SU-DHL-6 (cell line): ENCODE results near the gene C10orf105.

ENCODE experiments used
- H2AFZ ChIP-seq: fragments of 200-600 bp; sonication (generic); 2 replicates; pipeline ENCODE4 v1.6.1; 2014; ENCODE audit warnings: low read depth, mild to moderate bottlenecking, moderate library complexity, mixed read lengths, antibody characterized with exemption, low read length; ENCODE audit not compliant: severe bottlenecking
- H3F3A ChIP-seq: fragments of 200-600 bp; shearing (Covaris generic); 2 replicates; pipeline ENCODE4 v1.6.0; 2016; ENCODE audit warnings: antibody characterized with exemption, mild to moderate bottlenecking; ENCODE audit not compliant: insufficient read depth
- H3K27ac ChIP-seq: fragments of 200-600 bp; sonication (generic); 2 replicates; pipeline ENCODE4 v1.5.1; 2016; ENCODE audit warnings: low read depth, mild to moderate bottlenecking, low read length, moderate library complexity, mixed read lengths
- H3K27me3 ChIP-seq: fragments of 200-600 bp; sonication (generic), shearing (Covaris generic); 2 replicates; pipeline ENCODE4 v1.6.0; 2014; ENCODE audit warnings: mild to moderate bottlenecking, low read length
- H3K36me3 ChIP-seq: fragments of 200-600 bp; sonication (generic); 2 replicates; pipeline ENCODE4 v1.6.1; 2014; ENCODE audit warnings: mild to moderate bottlenecking, low read length, mixed read lengths
- H3K4me2 ChIP-seq: fragments of 300-600, 200-600 bp; shearing (Covaris generic), sonication (generic); 2 replicates; pipeline ENCODE4 v1.6.0; 2014; ENCODE audit warnings: low read length, low read depth, mild to moderate bottlenecking; ENCODE audit not compliant: poor library complexity, severe bottlenecking
- H3K4me3 ChIP-seq: fragments of 200-600 bp; sonication (generic); 2 replicates; pipeline ENCODE4 v1.5.1; 2014; ENCODE audit warnings: antibody characterized with exemption, low read length, mild to moderate bottlenecking, mixed read lengths; ENCODE audit not compliant: insufficient read depth, poor library complexity, severe bottlenecking
- H3K79me2 ChIP-seq: fragments of 200-600 bp; sonication (generic); 2 replicates; pipeline ENCODE4 v1.6.1; 2014; ENCODE audit warnings: mild to moderate bottlenecking, low read length, moderate library complexity; ENCODE audit not compliant: insufficient read depth
- H3K9ac ChIP-seq: fragments of 200-600 bp; sonication (generic); 2 replicates; pipeline ENCODE4 v1.7.0; 2014; ENCODE audit warnings: mild to moderate bottlenecking, low read length
- H3K9me2 ChIP-seq: fragments of 200-600 bp; sonication (generic); replicated peaks from 2 replicates; pipeline ENCODE4 v1.6.1; 2014; ENCODE audit warnings: low read length; ENCODE audit not compliant: insufficient read depth
- H3K9me3 ChIP-seq: fragments of 200-600 bp; sonication (generic); 2 replicates; pipeline ENCODE4 v1.6.1; 2014; ENCODE audit warnings: low read length, mixed read lengths; ENCODE audit not compliant: insufficient read depth
- H4K20me1 ChIP-seq: fragments of 200-600 bp; sonication (generic); 2 replicates; pipeline ENCODE4 v1.6.1; 2014; ENCODE audit warnings: low read depth, mild to moderate bottlenecking, antibody characterized with exemption, low read length, moderate library complexity, mixed read lengths
- EZH2phosphoT487 ChIP-seq: fragments of 200-600 bp; sonication (generic), shearing (Covaris generic); conservative IDR thresholded peaks from 2 replicates; pipeline ENCODE4 v1.6.1; 2018; ENCODE audit warnings: mild to moderate bottlenecking, antibody characterized with exemption, low read length, moderate library complexity, mixed read lengths
- TF ChIP-seq, protein P1 (sequence below): fragments of 200-600 bp; sonication (generic); IDR thresholded peaks from one replicate; pipeline ENCODE4 v1.5.1; 2017; ENCODE audit warnings: antibody characterized with exemption, mild to moderate bottlenecking, low read length, moderate library complexity; ENCODE audit not compliant: insufficient read depth, poor library complexity, severe bottlenecking

Gene C10orf105

DNA sequence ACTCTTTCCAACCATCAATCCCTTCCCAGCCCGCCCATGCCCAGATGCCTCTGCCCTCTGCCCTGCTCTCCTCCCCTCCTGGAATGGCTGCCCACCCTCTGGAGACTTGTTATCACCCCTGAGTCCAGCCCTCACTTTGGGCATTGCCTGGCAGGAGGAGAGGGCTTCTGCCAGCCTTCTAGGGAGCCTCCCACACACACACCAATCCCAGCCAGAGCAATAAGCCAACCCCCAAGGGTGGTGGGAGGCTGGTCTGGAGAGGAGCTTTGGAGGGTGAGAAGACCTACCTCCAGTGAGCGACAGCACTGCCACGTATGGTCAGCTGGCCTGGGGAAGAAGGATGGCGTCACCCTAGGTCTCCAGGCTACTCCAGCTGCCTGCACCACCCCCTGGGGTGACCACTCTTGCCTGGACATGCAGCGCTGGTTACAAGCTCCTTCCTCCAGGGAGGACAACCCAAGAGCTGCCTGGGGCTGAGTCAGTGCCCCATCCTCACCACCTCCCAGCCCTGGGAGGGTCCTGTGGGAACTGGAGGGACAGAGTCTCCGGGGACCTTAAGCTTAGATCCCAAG, 8.4 kb downstream of the C10orf105 start:
- H4K20me1 ChIP-seq = no peaks in the 10 kb centered on the region
- TF ChIP-seq, protein P1, sequence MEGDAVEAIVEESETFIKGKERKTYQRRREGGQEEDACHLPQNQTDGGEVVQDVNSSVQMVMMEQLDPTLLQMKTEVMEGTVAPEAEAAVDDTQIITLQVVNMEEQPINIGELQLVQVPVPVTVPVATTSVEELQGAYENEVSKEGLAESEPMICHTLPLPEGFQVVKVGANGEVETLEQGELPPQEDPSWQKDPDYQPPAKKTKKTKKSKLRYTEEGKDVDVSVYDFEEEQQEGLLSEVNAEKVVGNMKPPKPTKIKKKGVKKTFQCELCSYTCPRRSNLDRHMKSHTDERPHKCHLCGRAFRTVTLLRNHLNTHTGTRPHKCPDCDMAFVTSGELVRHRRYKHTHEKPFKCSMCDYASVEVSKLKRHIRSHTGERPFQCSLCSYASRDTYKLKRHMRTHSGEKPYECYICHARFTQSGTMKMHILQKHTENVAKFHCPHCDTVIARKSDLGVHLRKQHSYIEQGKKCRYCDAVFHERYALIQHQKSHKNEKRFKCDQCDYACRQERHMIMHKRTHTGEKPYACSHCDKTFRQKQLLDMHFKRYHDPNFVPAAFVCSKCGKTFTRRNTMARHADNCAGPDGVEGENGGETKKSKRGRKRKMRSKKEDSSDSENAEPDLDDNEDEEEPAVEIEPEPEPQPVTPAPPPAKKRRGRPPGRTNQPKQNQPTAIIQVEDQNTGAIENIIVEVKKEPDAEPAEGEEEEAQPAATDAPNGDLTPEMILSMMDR = no peak
- no peak for TF ChIP-seq EZH2phosphoT487
- no peaks in the 10 kb centered on the region for H3K36me3 ChIP-seq
- H3K27ac ChIP-seq = no peak overlapping the region
- no peaks in the 10 kb centered on the region for H3K79me2 ChIP-seq
- no peak overlapping the region for H3K9ac ChIP-seq
- no peak overlapping the region for H3K4me2 ChIP-seq
- H3K27me3 ChIP-seq = no peaks in the 10 kb centered on the region
- no peaks in the 10 kb centered on the region for H3K9me2 ChIP-seq
- no peaks in the 10 kb centered on the region for H3K9me3 ChIP-seq
- H3F3A ChIP-seq = no peaks in the 10 kb centered on the region
- no peak overlapping the region for H3K4me3 ChIP-seq
- no peak overlapping the region for H2AFZ ChIP-seq

DNA sequence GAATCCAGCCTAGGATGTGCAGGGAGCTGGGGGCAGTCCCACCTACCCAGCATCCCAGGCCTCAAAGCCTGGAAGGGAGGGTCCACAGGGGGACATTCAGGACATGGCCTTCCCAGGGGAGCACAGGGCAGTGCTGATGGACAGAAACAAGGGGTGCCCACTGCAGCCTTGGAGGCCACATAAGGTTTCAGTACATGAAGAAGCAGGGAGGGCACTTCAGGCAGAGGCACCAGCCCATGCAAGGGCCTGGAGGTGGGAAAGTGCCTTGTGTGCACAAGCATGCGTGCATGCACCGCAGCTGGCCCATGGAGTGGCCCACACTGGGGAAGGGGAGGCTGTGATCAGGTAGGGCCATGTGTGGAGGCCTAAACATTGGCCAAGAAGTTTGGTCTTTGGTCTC, 9.1 kb downstream of the C10orf105 start:
- H3K36me3 ChIP-seq = no peaks in the 10 kb centered on the region
- H2AFZ ChIP-seq = no peak overlapping the region
- H3F3A ChIP-seq = no peaks in the 10 kb centered on the region
- no peak overlapping the region for H3K4me2 ChIP-seq
- H4K20me1 ChIP-seq = no peaks in the 10 kb centered on the region
- no peaks in the 10 kb centered on the region for H3K79me2 ChIP-seq
- H3K9me3 ChIP-seq = no peaks in the 10 kb centered on the region
- no peak overlapping the region for H3K9ac ChIP-seq
- no peaks in the 10 kb centered on the region for H3K9me2 ChIP-seq
- H3K27me3 ChIP-seq = no peaks in the 10 kb centered on the region
- no peak overlapping the region for H3K4me3 ChIP-seq
- no peak overlapping the region for H3K27ac ChIP-seq
- no peak for TF ChIP-seq EZH2phosphoT487
- TF ChIP-seq, protein P1 = no peak

DNA sequence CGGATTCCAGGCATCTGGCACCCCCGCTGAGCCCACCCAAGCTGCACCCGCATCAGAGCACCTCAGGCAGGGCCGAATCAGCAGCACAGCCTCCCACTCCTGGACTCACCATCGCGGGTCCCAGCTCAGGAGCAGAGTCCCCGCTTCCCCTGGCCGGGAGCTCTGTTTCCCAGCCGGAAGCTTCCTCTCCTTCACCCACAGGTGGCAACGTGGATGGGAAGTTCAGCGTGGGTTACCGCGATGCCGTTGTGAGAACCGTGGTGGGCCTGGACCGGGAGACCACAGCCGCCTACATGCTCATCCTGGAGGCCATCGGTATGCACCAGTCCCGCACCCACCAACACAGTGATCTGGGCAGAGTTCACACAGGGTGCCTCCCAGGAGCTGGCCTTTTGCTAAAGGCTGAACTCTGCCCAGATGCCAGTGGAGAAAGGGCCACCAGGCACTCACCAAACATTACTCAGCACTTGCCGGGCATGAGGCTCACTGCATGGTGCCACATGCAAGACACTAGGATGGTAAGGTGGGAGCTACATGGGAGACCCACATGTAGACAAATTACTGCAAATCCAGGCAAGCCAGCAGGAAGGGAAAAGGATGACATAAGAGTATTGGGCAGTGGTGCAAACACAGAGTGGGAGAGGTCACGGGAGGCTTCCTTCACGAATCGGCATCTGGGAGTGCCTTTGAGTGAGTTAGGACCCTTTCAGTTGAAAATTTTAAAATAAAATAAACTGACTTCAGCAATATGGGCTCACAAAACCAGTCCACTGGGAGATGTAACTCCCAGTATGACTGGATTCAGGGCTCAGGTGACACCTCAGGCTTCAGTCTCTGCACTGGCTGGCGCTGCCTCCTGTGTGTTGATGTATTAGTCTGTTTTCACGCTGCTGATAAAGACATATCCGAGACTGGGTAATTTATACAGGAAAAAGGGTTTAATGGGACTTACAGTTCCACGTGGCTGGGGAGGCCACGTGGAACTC, 10.4 kb downstream of the C10orf105 start:
- H3K79me2 ChIP-seq = no peaks in the 10 kb centered on the region
- TF ChIP-seq, protein P1 = no peak
- TF ChIP-seq EZH2phosphoT487 = no peak
- no peak overlapping the region for H3K4me2 ChIP-seq
- no peaks in the 10 kb centered on the region for H3K36me3 ChIP-seq
- no peaks in the 10 kb centered on the region for H4K20me1 ChIP-seq
- H3K9me3 ChIP-seq = no peaks in the 10 kb centered on the region
- H3F3A ChIP-seq = no peaks in the 10 kb centered on the region
- no peaks in the 10 kb centered on the region for H3K9me2 ChIP-seq
- H3K27me3 ChIP-seq = no peaks in the 10 kb centered on the region
- H3K27ac ChIP-seq = no peak overlapping the region
- no peak overlapping the region for H2AFZ ChIP-seq
- no peak overlapping the region for H3K4me3 ChIP-seq
- no peak overlapping the region for H3K9ac ChIP-seq
